ENCODE results near the gene ADCY2. TPM values are rescaled to one million over a fixed set of nuclear protein-coding genes. Genes with fewer than 3 reads are reported as not detected.

Gene ADCY2
- under 0.01 and 0.22 TPM in 2 replicates for total RNA-seq

GRCh38 chr5:7395947-7396712 lies at the start of gene ADCY2:
Gene ADCY2 (plus strand): TSS chr5:7396138. CDS start chr5:7396297, 159 bp downstream.

GRCh38 chr5:7850395-7851239 lies 454.7 kb downstream of the ADCY2 start, which contains the start of gene CFAP90:
Gene CFAP90 (minus strand): TSS chr5:7851133. CDS start chr5:7851021, 112 bp downstream.

GRCh38 chr5:7868773-7869473 lies 473.0 kb downstream of the ADCY2 start, which contains the start of the genes FASTKD3 and MTRR:
Gene FASTKD3 (minus strand): TSS chr5:7869031. CDS start chr5:7868083, 948 bp downstream.
Gene MTRR (plus strand): TSS chr5:7869148. CDS start chr5:7870795, 1,647 bp downstream.

